Nephron (organoid): ENCODE measurements around the gene CD3G.

Experiments
- H3K27ac Mint-ChIP-seq, 3 experiments: 2 replicates each; pipeline ENCODE4 v1.8.0; 2020; ENCODE audit warnings: mixed read lengths in 3 of 3, mild to moderate bottlenecking in 2 of 3, moderate library complexity in 1 of 3
- H3K27me3 Mint-ChIP-seq: 2 replicates; pipeline ENCODE4 v1.8.0; 2021; ENCODE audit warnings: low read depth, mild to moderate bottlenecking, moderate library complexity, mixed read lengths
- H3K36me3 Mint-ChIP-seq: 2 replicates; pipeline ENCODE4 v1.8.0; 2020; ENCODE audit warnings: low read depth, mixed read lengths
- H3K4me1 Mint-ChIP-seq: 2 replicates; pipeline ENCODE4 v1.8.0; 2020; ENCODE audit warnings: mixed read lengths
- H3K4me3 Mint-ChIP-seq, 3 experiments: 2 replicates each; pipeline ENCODE4 v1.8.0; 2020; ENCODE audit warnings: mild to moderate bottlenecking in 3 of 3, mixed read lengths in 3 of 3, moderate library complexity in 2 of 3
- H3K9me3 Mint-ChIP-seq: 2 replicates; pipeline ENCODE4 v1.8.0; 2020; ENCODE audit warnings: mixed read lengths
- TF ChIP-seq, protein P1 (sequence below), 3 experiments: fragments of 200-600 bp; sonication (generic); IDR thresholded peaks; one replicate each; pipeline ENCODE4 v1.5.0; 2021; ENCODE audit warnings: antibody characterized with exemption in 3 of 3; ENCODE audit not compliant: unreplicated experiment in 3 of 3

The CD3G gene

DNA sequence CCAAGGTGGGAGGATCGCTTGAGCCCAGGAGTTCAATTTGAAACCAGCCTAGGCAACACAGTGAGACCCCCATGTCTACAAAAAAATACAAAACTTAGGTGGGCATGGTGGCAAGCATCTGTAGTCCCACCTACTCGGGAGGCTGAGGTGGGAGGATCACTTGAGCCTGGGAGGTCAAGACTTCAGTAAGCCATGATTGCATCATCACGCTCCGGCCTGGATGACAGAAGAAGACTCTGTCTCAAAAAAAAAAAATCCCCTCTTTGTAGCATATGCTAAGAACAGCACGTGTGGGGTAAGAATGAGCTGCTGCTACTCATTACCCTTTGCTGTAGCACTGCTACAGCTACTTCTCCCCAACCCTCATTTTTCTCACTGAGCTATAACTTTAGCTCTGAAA lies 29.7 kb downstream of the CD3G start:
- Mint-ChIP-seq H3K27ac (no peak overlapping the region), H3K4me3 (no peak overlapping the region), H3K9me3 (no peaks in the 10 kb centered on the region), H3K4me1 (no peaks in the 10 kb centered on the region), H3K27me3 (no peaks in the 10 kb centered on the region), H3K36me3 (peaks cover 81% of the 10 kb centered on the region)
- TF ChIP-seq, protein P1, sequence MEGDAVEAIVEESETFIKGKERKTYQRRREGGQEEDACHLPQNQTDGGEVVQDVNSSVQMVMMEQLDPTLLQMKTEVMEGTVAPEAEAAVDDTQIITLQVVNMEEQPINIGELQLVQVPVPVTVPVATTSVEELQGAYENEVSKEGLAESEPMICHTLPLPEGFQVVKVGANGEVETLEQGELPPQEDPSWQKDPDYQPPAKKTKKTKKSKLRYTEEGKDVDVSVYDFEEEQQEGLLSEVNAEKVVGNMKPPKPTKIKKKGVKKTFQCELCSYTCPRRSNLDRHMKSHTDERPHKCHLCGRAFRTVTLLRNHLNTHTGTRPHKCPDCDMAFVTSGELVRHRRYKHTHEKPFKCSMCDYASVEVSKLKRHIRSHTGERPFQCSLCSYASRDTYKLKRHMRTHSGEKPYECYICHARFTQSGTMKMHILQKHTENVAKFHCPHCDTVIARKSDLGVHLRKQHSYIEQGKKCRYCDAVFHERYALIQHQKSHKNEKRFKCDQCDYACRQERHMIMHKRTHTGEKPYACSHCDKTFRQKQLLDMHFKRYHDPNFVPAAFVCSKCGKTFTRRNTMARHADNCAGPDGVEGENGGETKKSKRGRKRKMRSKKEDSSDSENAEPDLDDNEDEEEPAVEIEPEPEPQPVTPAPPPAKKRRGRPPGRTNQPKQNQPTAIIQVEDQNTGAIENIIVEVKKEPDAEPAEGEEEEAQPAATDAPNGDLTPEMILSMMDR (IDR thresholded peaks at IDR 0.05; ENCODE audit: unreplicated experiment in 3 of 3) = no peak

DNA sequence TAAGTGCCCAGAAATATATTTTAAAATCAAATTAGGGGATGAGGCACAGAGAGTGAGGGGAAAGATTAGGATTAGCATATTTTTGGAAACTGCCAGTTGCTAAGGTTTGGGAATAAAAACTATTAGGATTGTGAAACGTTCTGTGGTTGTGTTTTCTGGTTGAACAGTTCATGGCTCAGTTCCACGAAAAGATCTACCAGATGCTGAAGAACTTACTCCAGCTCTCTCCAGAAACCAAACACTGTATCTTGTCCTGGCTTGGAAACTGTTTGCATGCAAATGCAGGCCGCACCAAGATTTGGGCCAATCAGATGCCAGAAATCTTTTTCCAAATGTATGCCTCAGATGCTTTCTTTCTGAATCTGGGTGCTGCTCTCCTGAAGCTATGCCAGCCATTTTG lies 30.6 kb downstream of the CD3G start:
- no peaks in the 10 kb centered on the region for H3K27me3 Mint-ChIP-seq
- H3K36me3 Mint-ChIP-seq = peaks cover 76% of the 10 kb centered on the region
- H3K4me3 Mint-ChIP-seq = no peak overlapping the region
- H3K27ac Mint-ChIP-seq = no peak overlapping the region
- TF ChIP-seq, protein P1 (IDR thresholded peaks at IDR 0.05; ENCODE audit: unreplicated experiment in 3 of 3) = no peak
- no peaks in the 10 kb centered on the region for H3K9me3 Mint-ChIP-seq
- H3K4me1 Mint-ChIP-seq = no peaks in the 10 kb centered on the region

DNA sequence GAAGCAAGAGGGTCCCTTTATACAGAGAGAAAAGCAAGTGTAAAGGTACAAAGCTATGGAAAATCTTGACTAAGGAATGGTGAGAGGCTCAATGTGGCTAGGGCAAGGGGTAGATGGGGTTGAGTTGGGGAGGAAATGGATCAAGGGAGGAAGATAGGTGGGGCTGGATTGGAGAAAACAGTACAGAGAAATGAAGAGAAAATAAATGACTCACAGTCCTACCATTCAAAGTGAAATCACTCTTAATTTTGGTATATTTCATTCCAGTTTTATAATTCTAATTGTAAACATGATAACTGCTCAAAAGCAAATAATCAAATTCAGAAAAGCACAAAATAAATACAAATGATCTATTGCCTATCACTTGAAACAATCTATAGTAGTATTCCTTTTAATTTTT lies 31.8 kb downstream of the CD3G start:
- Mint-ChIP-seq H3K36me3 (peaks cover 68% of the 10 kb centered on the region), H3K27me3 (no peaks in the 10 kb centered on the region), H3K27ac (no peak overlapping the region), H3K4me3 (no peak overlapping the region), H3K9me3 (no peaks in the 10 kb centered on the region), H3K4me1 (no peaks in the 10 kb centered on the region)
- TF ChIP-seq, protein P1 (IDR thresholded peaks at IDR 0.05; ENCODE audit: unreplicated experiment in 3 of 3) = no peak

DNA sequence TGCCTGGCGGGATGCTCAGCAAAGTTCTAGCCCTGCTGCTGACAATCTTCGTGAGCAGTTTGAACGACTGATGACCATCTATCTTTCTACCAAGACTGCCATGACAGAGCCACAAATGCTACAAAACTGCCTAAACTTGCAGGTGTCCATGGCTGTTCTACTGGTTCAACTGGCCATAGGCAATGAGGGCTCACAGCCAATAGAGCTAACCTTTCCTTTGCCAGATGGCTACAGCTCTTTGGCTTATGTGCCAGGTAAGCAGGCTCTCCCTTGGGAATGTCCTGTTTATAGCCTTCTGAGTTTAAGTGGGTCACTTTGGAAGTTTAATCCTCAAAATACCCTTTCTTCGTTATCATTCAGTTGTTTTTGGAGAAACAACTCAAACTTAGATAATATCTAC lies 35.4 kb downstream of the CD3G start:
- H3K4me1 Mint-ChIP-seq = no peaks in the 10 kb centered on the region
- H3K4me3 Mint-ChIP-seq = no peak overlapping the region
- TF ChIP-seq, protein P1 (IDR thresholded peaks at IDR 0.05; ENCODE audit: unreplicated experiment in 3 of 3) = no peak
- no peaks in the 10 kb centered on the region for H3K9me3 Mint-ChIP-seq
- no peaks in the 10 kb centered on the region for H3K27me3 Mint-ChIP-seq
- peaks cover 54% of the 10 kb centered on the region for H3K36me3 Mint-ChIP-seq
- no peak overlapping the region for H3K27ac Mint-ChIP-seq

DNA sequence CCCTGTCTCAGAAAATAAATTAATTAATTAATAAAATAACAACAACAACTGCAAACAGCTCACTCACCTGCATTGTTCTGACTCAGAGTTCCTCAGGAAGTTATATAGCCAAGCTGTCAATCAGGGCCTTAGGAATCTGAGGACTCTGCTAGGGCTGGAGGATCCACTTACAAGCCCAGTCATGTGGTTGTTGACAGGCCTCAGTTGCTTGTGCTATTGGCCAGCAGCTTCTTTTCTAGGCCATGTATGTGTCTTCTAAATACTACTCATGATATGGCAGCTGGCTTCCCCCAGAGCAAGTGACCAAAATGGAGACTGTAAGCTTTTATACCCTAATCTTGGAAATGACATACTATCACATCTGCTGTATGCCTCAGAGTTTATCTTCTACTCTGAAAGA lies 36.4 kb downstream of the CD3G start:
- Mint-ChIP-seq H3K27ac (no peak overlapping the region), H3K4me3 (no peak overlapping the region)

DNA sequence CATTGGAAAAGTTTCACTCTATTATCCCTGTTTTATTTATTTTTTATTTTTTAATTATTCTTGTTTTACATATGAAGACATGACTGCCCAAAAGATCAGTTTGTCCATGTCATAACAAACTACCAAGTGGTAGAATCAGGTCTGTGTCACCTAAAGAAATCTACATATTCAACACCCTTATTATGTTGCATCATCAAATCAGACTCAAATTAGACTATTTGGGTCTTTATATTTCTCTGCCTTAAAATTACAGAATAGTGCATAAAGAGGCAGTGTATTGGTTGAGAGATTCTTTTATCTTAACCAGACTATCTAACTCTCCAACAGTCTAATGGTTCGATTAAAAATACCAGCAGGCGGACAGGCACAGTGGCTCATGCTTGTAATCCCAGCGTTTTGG lies 38.8 kb downstream of the CD3G start:
- peaks cover 59% of the 10 kb centered on the region for H3K36me3 Mint-ChIP-seq
- H3K27me3 Mint-ChIP-seq = no peaks in the 10 kb centered on the region
- TF ChIP-seq, protein P1 (IDR thresholded peaks at IDR 0.05; ENCODE audit: unreplicated experiment in 3 of 3) = no peak
- H3K4me3 Mint-ChIP-seq = no peak overlapping the region
- no peaks in the 10 kb centered on the region for H3K9me3 Mint-ChIP-seq
- H3K27ac Mint-ChIP-seq = no peak overlapping the region
- no peaks in the 10 kb centered on the region for H3K4me1 Mint-ChIP-seq

More for the DNA sequence above, 36.4 kb downstream of the CD3G start:
- Mint-ChIP-seq H3K9me3 (no peaks in the 10 kb centered on the region), H3K27me3 (no peaks in the 10 kb centered on the region), H3K4me1 (no peaks in the 10 kb centered on the region), H3K36me3 (peaks cover 54% of the 10 kb centered on the region)
- TF ChIP-seq, protein P1 (IDR thresholded peaks at IDR 0.05; ENCODE audit: unreplicated experiment in 3 of 3) = no peak
